ENCODE data around the gene BTD.

Gene BTD

GRCh38 chr3:15673536-15673935 is 72.0 kb downstream of the BTD start:
- no peak for DNase-seq

GRCh38 chr3:15676259-15676658 is 74.7 kb downstream of the BTD start:
- DNase-seq: no peak

- DNase-seq: no peak
These were observed 77.8 kb downstream of the BTD start for GRCh38 chr3:15679306-15679705.

GRCh38 chr3:15681668-15682067 is 80.1 kb downstream of the BTD start:
- DNase-seq: no peak

GRCh38 chr3:15682561-15683185 is 81.1 kb downstream of the BTD start:
- DNase-seq: no peak

GRCh38 chr3:15683253-15683652 is 81.7 kb downstream of the BTD start:
- DNase-seq: no peak

- peak; percentile 6 for DNase-seq
These were observed 84.4 kb downstream of the BTD start for GRCh38 chr3:15685927-15686326.

GRCh38 chr3:15690230-15690629 is 88.7 kb downstream of the BTD start:
- no peak for DNase-seq

GRCh38 chr3:15690748-15691147 is 89.2 kb downstream of the BTD start:
- no peak for DNase-seq

- no peak for DNase-seq
These were observed 91.8 kb downstream of the BTD start for GRCh38 chr3:15693355-15693754.

- DNase-seq: no peak
These were observed 93.1 kb downstream of the BTD start for GRCh38 chr3:15694628-15695027.

Data from CD4-positive, alpha-beta T cell treated with Interleukin-10 for 1 hour (primary cell).